Inflammatory macrophage (primary cell): ENCODE results near the gene TYSND1.
"Not testable (repeated sequence)": the region's sequence is repeated elsewhere in the genome, so short reads cannot be mapped to it uniquely, and the experiment has no call there.

Experiments
- DNase-seq, 2 donors: peaks; one replicate each; pipeline ENCODE4 v3.0.0-alpha.2; 2020 to 2022

The TYSND1 gene

GRCh38 chr10:70106958-70107791 is 39.3 kb downstream of the TYSND1 start:
- DNase-seq, result no peak

GRCh38 chr10:70101668-70102067 is 44.8 kb downstream of the TYSND1 start:
- no peak for DNase-seq

GRCh38 chr10:70101068-70101562 is 45.4 kb downstream of the TYSND1 start:
- not testable (repeated sequence) for DNase-seq

DNA sequence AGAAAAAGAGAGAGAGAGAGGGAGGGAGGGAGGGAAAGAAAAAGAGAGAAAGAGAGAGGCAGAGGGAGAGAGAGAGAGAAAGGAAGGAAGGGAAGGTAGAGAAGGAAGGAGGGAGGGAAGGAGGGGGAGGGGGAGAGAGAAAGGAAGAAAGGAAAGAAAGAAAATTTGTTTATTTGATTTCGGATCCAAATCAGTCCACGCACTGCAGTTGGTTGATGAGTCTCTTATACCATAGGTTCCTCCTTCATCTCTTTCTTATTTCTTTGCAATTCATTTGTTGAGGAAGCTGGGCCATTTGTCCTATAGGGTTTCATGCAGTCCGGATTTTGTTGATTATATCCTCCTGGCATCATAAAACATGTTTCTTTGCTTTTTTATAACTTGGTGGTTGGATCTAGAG is 48.2 kb downstream of the TYSND1 start:
- no peak for DNase-seq

GRCh38 chr10:70097459-70097858 is 49.0 kb downstream of the TYSND1 start:
- no peak for DNase-seq

DNA sequence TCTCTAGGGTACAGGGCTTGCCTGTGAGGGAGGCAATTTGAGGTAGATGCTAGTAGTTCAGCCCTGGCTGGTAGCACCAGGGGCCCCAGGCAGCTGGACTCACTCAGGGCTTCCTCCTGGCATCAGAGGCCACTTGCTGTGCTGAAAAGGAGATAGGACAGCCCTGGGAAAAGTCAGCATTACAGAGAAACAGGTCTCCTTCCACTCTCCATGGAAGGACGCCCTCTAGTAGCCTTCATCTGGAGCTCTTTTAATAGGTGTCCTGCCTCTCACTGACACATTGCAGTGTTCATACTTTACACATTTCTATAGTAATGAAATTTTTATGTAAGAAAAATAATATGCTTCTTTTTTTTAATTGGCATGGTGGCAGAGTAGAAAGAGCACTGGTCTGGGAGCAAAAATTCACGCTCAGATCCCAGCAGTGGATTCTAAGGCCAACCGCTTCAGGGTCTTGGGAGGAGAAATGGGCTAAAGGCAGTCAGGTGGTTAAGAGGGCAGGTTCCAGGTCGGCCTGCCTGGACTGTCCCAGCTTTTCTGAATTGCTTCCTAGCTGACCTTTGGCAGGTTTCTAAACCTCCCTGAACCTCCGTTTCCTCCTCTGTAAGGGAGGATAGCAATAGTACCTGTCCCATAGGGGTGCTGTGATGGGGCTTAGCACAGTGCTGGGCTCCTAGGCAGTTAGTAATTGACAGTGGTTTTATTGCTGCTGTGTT is 49.6 kb downstream of the TYSND1 start:
- DNase-seq, result no peak

DNA sequence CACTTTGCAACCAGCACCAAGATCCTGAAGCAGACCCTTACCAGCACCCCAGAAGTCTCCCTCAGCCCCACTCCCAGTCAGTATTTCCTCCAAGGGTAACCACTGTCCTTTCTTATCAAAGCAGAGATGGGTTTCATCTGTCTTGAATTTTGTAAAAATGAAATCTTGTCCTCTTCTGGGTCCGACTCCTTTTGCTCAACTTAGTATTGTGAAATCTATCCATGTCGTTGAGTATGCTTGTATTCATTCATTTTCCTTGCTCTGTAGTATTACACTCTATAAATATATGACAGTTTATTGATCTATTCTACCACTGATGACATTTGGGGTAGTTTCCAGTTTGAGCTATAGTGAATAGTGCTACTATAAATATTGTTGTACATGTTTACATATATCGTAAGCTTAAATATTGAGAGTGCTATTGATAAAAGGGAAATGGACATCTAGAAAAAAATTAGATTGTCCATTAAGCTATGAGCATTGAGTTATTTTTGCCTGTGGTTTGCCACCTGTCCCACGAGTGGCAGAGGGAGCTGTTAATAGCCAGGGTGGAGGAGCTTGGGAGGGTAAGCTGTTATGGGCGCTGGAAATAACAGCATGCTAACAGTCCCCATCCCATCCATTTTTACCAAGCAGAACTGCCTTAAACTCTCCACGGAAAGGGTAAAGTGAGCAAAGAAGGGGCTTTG is 50.3 kb downstream of the TYSND1 start:
- DNase-seq, result no peak

DNA sequence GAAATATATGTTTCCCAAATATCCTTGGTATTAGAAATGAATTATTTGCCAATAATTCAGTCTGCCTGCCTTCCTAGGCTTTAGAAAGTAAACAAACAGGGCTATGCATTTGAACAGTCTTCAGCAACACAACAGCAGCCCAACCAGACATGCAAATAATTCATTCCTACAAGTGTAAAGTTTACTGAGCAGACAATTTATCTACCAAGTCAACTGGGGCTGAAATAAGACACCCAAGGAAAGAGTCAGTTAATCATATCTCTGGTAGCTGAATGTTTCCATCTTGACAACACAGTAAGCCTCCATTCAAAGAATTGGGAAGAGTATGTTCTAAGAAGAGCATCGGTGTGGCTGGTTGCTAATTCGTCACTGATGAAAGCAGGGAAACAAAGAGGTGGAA is 52.2 kb downstream of the TYSND1 start:
- DNase-seq, result no peak

- no peak for DNase-seq
Observed at GRCh38 chr10:70093335-70093944, 53.1 kb downstream of the TYSND1 start.

GRCh38 chr10:70092389-70092718 is 54.1 kb downstream of the TYSND1 start:
- DNase-seq, result no peak

DNA sequence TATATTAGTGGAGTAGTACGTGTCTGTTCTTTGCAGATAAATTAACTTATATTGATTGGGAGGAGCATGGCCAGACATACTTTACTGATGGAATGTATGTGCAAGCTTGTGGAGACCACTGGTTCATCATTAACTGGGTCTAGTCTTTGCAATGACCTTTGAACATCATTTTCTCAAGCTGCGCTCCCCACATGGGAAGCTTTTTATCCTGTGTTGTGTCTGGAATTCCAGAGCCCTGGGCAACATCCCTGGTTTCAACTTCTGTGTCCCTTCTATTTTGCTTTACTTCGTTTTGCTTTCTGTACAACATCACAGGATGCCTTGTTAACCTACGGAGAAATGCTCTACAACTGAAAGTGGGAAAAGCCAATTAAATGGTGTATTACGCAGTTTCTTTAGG is 55.5 kb downstream of the TYSND1 start:
- DNase-seq, result no peak

- DNase-seq, result no peak
Observed at GRCh38 chr10:70090013-70090412, 56.5 kb downstream of the TYSND1 start.

DNA sequence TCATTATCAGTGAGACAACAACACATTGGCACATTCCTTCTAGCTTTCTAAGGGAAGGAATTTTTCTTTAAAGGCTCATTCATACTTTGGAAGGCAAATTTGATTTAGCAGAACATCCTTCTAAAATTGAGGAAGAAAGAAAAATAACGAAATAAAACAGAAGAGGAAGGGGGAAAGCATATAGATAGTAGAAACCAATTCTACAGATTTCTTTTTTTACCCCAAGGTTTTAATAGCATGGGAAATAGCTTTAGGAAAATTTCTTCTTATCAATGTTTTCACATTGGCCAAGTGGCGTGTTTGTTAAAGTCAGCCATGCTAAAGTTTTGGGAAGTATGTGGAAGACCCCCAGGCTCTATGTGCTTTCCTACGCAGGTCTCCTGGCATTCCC is 58.2 kb downstream of the TYSND1 start:
- DNase-seq, result no peak
